Testis (tissue), 3 donors: ENCODE data around the gene SEMA3B. TPM values are rescaled to one million over a fixed set of nuclear protein-coding genes. Genes with fewer than 3 reads are reported as not detected.

Source experiments
- DNase-seq: peaks from one replicate; pipeline ENCODE4 v3.0.0-alpha.2; 2019
- H3K27ac ChIP-seq, 2 donors: fragments of 200-600 bp; sonication (generic); one replicate each; pipeline ENCODE4 v1.5.1; 2019
- H3K27me3 ChIP-seq: fragments of 200-600 bp; sonication (generic); one replicate; pipeline ENCODE4 v1.5.1; 2019
- H3K36me3 ChIP-seq: fragments of 200-600 bp; sonication (generic); one replicate; pipeline ENCODE4 v1.5.1; 2017; ENCODE audit warnings: low read depth; ENCODE audit errors: missing control alignments
- H3K4me1 ChIP-seq: fragments of 200-600 bp; sonication (generic); one replicate; pipeline ENCODE4 v1.5.1; 2019
- H3K4me3 ChIP-seq, 2 donors: fragments of 200-600 bp; sonication (generic); one replicate each; pipeline ENCODE4 v1.5.1; 2017 to 2019
- H3K9me3 ChIP-seq: fragments of 200-600 bp; sonication (generic); one replicate; pipeline ENCODE4 v1.5.1; 2017
- CTCF ChIP-seq, 3 experiments: fragments of 450-650 bp in 2 of 3; fragments of 200-600 bp in 1 of 3; sonication (generic) in 1 of 3; IDR thresholded peaks; one replicate each; pipeline ENCODE4 v1.5.1; 2016 to 2019; ENCODE audit warnings: antibody characterized with exemption in 3 of 3, mild to moderate bottlenecking in 2 of 3, moderate library complexity in 1 of 3
- POLR2A ChIP-seq: fragments of 450-650 bp; IDR thresholded peaks from one replicate; pipeline ENCODE4 v1.6.1; 2017; ENCODE audit warnings: antibody characterized with exemption, mild to moderate bottlenecking, moderate library complexity
- WGBS, 2 donors: methylation state at CpG; one replicate each; pipeline ENCODE4 v1.1.5; 2018; 5-methylcytosine and 5-hydroxymethylcytosine counted together
- intact Hi-C: fragments of 100-400 bp; cut with DNase I; formaldehyde crosslinking; loops from one replicate; pipeline ENCODE4 v1.15.1; 2023; ENCODE audit warnings: low total_unique reads
- polyA plus RNA-seq: library from polyadenylated mRNA; stranded (reverse); fragments of 350-450 nt; fragmentation: Illumina TruSeq; extraction: RNeasy Lipid Tissue Mini Kit (QIAGEN cat#74804); gene quantifications from one replicate; pipeline ENCODE4 v1.2.3, GENCODE V29; 2014; ENCODE audit warnings: low read depth, low replicate concordance; ENCODE audit not compliant: insufficient read depth
- total RNA-seq, 2 donors: library from RNA; depleted of rRNA; stranded (reverse); fragments of >200 nt; gene quantifications; one replicate each; pipeline ENCODE4 v1.2.3, GENCODE V29; 2016

Gene SEMA3B
- total and polyA plus RNA-seq, 3 donors from 2014 or later: 12.9 to 30.2 (median 26.7) TPM

- peaks cover 53% of the 10 kb centered on the region for H3K4me1 ChIP-seq
- TF ChIP-seq POLR2A (no peak), CTCF (IDR thresholded peaks at IDR 0.05) (peak; percentile 45 to 65 (median 51))
- peak overlapping the region; percentile 93 to 96 for H3K27ac ChIP-seq
- no peaks in the 10 kb centered on the region for H3K27me3 ChIP-seq
- H3K9me3 ChIP-seq: no peaks in the 10 kb centered on the region
- WGBS, 2 donors: 0% methylated on average over 10 to 57 of the region's 59 CpGs
- peak; percentile 91 for DNase-seq
- H3K36me3 ChIP-seq: no peaks in the 10 kb centered on the region
- peak overlapping the region; percentile 76 to 82 for H3K4me3 ChIP-seq
- intact Hi-C loops: loop anchor here (10.0 kb wide), 1 partner anchor 67 kb away; no protein-coding TSS in a partner anchor
Observed at GRCh38 chr3:50321336-50322114, 52.6 kb downstream of the SEMA3B start.

GRCh38 chr3:50322115-50322385 is 53.1 kb downstream of the SEMA3B start:
- Histone ChIP-seq H3K9me3 (no peaks in the 10 kb centered on the region), H3K4me3 (peak overlapping the region; percentile 76 to 82), H3K27me3 (no peaks in the 10 kb centered on the region), H3K27ac (peak overlapping the region; percentile 93 to 96), H3K4me1 (peaks cover 52% of the 10 kb centered on the region), H3K36me3 (no peaks in the 10 kb centered on the region)
- TF ChIP-seq POLR2A (no peak), CTCF (IDR thresholded peaks at IDR 0.05) (no peak)
- WGBS, 2 donors: 0 to 8% methylated on average over 4 to 14 of the region's 14 CpGs
- intact Hi-C loops: loop anchor here (10.0 kb wide), 1 partner anchor 67 kb away; no protein-coding TSS in a partner anchor
- DNase-seq: no peak

- TF ChIP-seq POLR2A: no peak
- TF ChIP-seq CTCF (IDR thresholded peaks at IDR 0.05): no peak
- intact Hi-C loops: loop anchor here (10.0 kb wide), 1 partner anchor 68 kb away; no protein-coding TSS in a partner anchor
- Histone ChIP-seq H3K27me3 (no peaks in the 10 kb centered on the region), H3K27ac (peak within 1 kb of the TSS; percentile 93 to 96), H3K9me3 (no peaks in the 10 kb centered on the region), H3K4me1 (peaks cover 52% of the 10 kb centered on the region), H3K4me3 (peak within 1 kb of the TSS; percentile 76 to 82), H3K36me3 (no peaks in the 10 kb centered on the region)
- 3 to 8% methylated on average over 6 to 31 of the region's 31 CpGs for WGBS, 2 donors
- DNase-seq: peak; percentile 64
Observed at GRCh38 chr3:50322386-50323091, 53.6 kb downstream of the SEMA3B start, which contains the start of gene HYAL2. TSS of gene HYAL2 (minus strand) at chr3:50322745. CDS start at chr3:50320489, 2,256 bp downstream.

GRCh38 chr3:50323092-50323600 is 54.2 kb downstream of the SEMA3B start:
- intact Hi-C loops: loop anchor here (10.0 kb wide), 1 partner anchor 68 kb away; no protein-coding TSS in a partner anchor
- no peak for DNase-seq
- Histone ChIP-seq H3K4me1 (peaks cover 48% of the 10 kb centered on the region), H3K27me3 (no peaks in the 10 kb centered on the region), H3K36me3 (no peaks in the 10 kb centered on the region), H3K9me3 (no peaks in the 10 kb centered on the region), H3K27ac (peak overlapping the region; percentile 93 to 96), H3K4me3 (no peak overlapping the region)
- TF ChIP-seq CTCF (IDR thresholded peaks at IDR 0.05) (no peak), POLR2A (no peak)
- 25 to 31% methylated on average over 4 of the region's 4 CpGs for WGBS, 2 donors
